NCI-H2029 (cell line): ENCODE measurements around the gene SULT1B1.

Experiments
- DNase-seq: peaks from one replicate; lab custom pipeline; 2025; lab: John Stamatoyannopoulos, UW

The SULT1B1 gene

GRCh38 chr4:69749771-69750170, 10.6 kb downstream of the SULT1B1 start:
- no peak for DNase-seq

GRCh38 chr4:69748173-69748572, 12.2 kb downstream of the SULT1B1 start:
- no peak for DNase-seq

GRCh38 chr4:69744157-69744478, 16.3 kb downstream of the SULT1B1 start:
- no peak for DNase-seq

GRCh38 chr4:69743476-69744156, 16.8 kb downstream of the SULT1B1 start:
- no peak for DNase-seq

- DNase-seq, result no peak
Measured at GRCh38 chr4:69742596-69742995, 17.8 kb downstream of the SULT1B1 start.

- DNase-seq, result no peak
Measured at GRCh38 chr4:69738872-69739271, 21.5 kb downstream of the SULT1B1 start.

- no peak for DNase-seq
Measured at GRCh38 chr4:69735119-69735518, 25.3 kb downstream of the SULT1B1 start.

GRCh38 chr4:69731847-69732246, 28.6 kb downstream of the SULT1B1 start:
- DNase-seq, result no peak

- no peak for DNase-seq
Measured at GRCh38 chr4:69731241-69731640, 29.2 kb downstream of the SULT1B1 start.

- DNase-seq, result no peak
Measured at GRCh38 chr4:69730002-69730401, 30.4 kb downstream of the SULT1B1 start.

- DNase-seq, result no peak
Measured at GRCh38 chr4:69727926-69728325, 32.5 kb downstream of the SULT1B1 start.

- DNase-seq, result no peak
Measured at GRCh38 chr4:69727426-69727825, 33.0 kb downstream of the SULT1B1 start.

GRCh38 chr4:69726971-69727370, 33.4 kb downstream of the SULT1B1 start:
- DNase-seq, result no peak

- DNase-seq, result no peak
Measured at GRCh38 chr4:69718396-69719271, 41.8 kb downstream of the SULT1B1 start.

GRCh38 chr4:69717778-69718177, 42.6 kb downstream of the SULT1B1 start:
- DNase-seq, result no peak

GRCh38 chr4:69716654-69717053, 43.8 kb downstream of the SULT1B1 start:
- no peak for DNase-seq

GRCh38 chr4:69714086-69714485, 46.3 kb downstream of the SULT1B1 start:
- DNase-seq, result no peak

GRCh38 chr4:69713593-69713992, 46.8 kb downstream of the SULT1B1 start:
- no peak for DNase-seq

GRCh38 chr4:69710580-69710979, 49.8 kb downstream of the SULT1B1 start:
- DNase-seq, result no peak

GRCh38 chr4:69708211-69708610, 52.2 kb downstream of the SULT1B1 start:
- no peak for DNase-seq

GRCh38 chr4:69707807-69708206, 52.6 kb downstream of the SULT1B1 start:
- no peak for DNase-seq

- DNase-seq, result no peak
Measured at GRCh38 chr4:69702201-69702600, 58.2 kb downstream of the SULT1B1 start.

GRCh38 chr4:69701696-69702095, 58.7 kb downstream of the SULT1B1 start:
- DNase-seq, result no peak
